Measurements from ENCODE around the gene CEP70.

DNA sequence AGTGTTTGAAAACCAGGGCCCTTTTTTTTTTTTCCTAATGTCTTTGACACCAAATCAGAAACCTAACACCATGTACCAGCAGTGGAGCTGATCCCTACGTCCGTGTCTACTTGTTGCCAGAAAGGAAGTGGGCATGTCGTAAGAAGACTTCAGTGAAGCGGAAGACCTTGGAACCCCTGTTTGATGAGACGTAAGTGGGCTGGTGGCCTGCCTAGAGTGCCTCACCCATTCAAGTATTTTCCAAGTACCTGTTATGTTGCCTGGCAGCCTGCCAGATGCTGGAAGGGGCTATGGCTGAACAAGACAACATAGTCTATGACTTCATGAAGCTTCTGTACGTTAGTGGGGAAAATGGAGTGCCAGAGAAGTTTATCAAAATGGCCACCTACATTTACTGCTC is 119.9 kb downstream of the CEP70 start:
- TF ChIP-seq POLR2AphosphoS5 (IDR thresholded peaks at IDR 0.05), result no peak
- TF ChIP-seq, protein P1, sequence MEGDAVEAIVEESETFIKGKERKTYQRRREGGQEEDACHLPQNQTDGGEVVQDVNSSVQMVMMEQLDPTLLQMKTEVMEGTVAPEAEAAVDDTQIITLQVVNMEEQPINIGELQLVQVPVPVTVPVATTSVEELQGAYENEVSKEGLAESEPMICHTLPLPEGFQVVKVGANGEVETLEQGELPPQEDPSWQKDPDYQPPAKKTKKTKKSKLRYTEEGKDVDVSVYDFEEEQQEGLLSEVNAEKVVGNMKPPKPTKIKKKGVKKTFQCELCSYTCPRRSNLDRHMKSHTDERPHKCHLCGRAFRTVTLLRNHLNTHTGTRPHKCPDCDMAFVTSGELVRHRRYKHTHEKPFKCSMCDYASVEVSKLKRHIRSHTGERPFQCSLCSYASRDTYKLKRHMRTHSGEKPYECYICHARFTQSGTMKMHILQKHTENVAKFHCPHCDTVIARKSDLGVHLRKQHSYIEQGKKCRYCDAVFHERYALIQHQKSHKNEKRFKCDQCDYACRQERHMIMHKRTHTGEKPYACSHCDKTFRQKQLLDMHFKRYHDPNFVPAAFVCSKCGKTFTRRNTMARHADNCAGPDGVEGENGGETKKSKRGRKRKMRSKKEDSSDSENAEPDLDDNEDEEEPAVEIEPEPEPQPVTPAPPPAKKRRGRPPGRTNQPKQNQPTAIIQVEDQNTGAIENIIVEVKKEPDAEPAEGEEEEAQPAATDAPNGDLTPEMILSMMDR (IDR thresholded peaks at IDR 0.05), result no peak
- TF ChIP-seq POLR2A (IDR thresholded peaks at IDR 0.05), result no peak
